Measurements from ENCODE around the gene RCAN1. TPM values are rescaled to one million over a fixed set of nuclear protein-coding genes. Genes with fewer than 3 reads are reported as not detected.
"Not testable (repeated sequence)": the region's sequence is repeated elsewhere in the genome, so short reads cannot be mapped to it uniquely, and the experiment has no call there.

RCAN1 gene
- total RNA-seq, 1 donor from 2014 or later = 17.7 TPM

DNA sequence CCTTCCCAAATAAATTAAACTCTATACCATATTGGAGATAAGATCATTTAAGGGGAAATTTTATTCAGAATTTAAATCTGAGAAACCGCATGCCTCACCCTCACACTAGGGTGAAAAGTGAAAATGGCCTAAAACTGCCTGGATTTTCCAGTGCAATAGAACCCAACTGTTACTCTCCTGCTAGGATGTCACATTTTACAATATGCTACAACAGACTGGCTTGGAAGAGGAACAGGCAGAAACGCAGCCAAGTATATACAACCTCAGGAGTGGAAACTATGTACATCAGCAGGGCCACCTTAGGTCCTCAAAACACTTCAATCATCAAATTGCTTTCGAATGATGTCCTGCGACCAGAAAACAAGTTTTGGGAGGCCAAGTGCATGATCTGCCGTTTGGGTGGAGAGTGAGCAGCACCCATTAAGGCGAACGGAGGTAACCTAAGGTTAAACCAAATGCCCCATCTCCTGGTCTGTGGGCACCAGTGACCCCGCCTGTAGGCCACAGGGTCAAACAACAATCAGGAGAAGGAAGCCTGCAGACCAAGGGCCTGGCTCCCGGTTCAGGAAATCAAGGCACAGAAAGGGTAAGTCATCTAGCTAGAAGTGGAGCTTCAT, 4.9 kb downstream of the RCAN1 start:
- peaks cover 4% of the 10 kb centered on the region for H3K27me3 Mint-ChIP-seq (ENCODE audit: unreplicated experiment)
- H3K36me3 Mint-ChIP-seq (ENCODE audit: unreplicated experiment) = peaks cover 4% of the 10 kb centered on the region
- H3K9me3 Mint-ChIP-seq (ENCODE audit: unreplicated experiment) = no peaks in the 10 kb centered on the region
- no peak overlapping the region for H3K4me3 Mint-ChIP-seq (ENCODE audit: unreplicated experiment)
- no peak overlapping the region for H3K27ac Mint-ChIP-seq (ENCODE audit: unreplicated experiment)
- TF ChIP-seq, protein P1, sequence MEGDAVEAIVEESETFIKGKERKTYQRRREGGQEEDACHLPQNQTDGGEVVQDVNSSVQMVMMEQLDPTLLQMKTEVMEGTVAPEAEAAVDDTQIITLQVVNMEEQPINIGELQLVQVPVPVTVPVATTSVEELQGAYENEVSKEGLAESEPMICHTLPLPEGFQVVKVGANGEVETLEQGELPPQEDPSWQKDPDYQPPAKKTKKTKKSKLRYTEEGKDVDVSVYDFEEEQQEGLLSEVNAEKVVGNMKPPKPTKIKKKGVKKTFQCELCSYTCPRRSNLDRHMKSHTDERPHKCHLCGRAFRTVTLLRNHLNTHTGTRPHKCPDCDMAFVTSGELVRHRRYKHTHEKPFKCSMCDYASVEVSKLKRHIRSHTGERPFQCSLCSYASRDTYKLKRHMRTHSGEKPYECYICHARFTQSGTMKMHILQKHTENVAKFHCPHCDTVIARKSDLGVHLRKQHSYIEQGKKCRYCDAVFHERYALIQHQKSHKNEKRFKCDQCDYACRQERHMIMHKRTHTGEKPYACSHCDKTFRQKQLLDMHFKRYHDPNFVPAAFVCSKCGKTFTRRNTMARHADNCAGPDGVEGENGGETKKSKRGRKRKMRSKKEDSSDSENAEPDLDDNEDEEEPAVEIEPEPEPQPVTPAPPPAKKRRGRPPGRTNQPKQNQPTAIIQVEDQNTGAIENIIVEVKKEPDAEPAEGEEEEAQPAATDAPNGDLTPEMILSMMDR (IDR thresholded peaks at IDR 0.05; ENCODE audit: partially characterized antibody, unreplicated experiment) = no peak
- no peak for DNase-seq
- H3K4me1 Mint-ChIP-seq (ENCODE audit: low read depth, unreplicated experiment) = peaks cover 20% of the 10 kb centered on the region

DNA sequence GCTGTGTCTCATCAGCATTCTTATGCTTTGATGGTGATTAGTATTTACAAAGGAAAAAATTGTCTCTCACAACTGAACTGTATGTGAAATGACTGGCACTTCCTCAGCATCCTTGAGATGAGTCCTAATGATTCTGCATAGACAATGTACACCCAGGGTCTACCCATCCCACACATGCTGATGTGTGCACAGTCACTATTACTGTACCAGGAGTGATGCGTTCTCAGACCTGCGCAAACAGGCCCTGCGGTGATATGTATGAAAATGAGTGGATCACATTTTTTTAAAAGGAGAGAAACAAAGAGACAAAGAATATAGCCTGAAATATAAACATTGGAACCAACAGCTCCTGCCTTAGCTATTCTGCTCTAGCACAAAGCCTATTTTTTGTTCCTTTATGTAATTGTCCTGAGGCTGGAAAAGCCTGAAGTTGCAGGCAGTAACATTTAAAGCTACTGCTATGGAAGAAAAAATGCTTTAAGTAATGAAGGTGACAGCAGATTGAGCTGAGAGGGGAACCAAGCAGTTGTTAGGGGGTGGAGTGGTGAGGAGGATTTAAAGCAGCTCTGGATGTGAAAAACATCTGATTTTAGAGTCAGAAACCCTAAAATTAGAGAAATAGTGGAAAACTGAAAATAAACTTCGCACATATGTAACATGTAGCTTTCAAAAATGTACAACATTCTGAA, 5.5 kb downstream of the RCAN1 start:
- Mint-ChIP-seq H3K27me3 (ENCODE audit: unreplicated experiment) (peaks cover 4% of the 10 kb centered on the region), H3K36me3 (ENCODE audit: unreplicated experiment) (peaks cover 11% of the 10 kb centered on the region), H3K4me3 (ENCODE audit: unreplicated experiment) (peak overlapping the region; percentile 61), H3K4me1 (ENCODE audit: low read depth, unreplicated experiment) (peaks cover 20% of the 10 kb centered on the region), H3K27ac (ENCODE audit: unreplicated experiment) (no peak overlapping the region), H3K9me3 (ENCODE audit: unreplicated experiment) (no peaks in the 10 kb centered on the region)
- TF ChIP-seq, protein P1 (IDR thresholded peaks at IDR 0.05; ENCODE audit: partially characterized antibody, unreplicated experiment) = no peak
- DNase-seq = no peak

DNA sequence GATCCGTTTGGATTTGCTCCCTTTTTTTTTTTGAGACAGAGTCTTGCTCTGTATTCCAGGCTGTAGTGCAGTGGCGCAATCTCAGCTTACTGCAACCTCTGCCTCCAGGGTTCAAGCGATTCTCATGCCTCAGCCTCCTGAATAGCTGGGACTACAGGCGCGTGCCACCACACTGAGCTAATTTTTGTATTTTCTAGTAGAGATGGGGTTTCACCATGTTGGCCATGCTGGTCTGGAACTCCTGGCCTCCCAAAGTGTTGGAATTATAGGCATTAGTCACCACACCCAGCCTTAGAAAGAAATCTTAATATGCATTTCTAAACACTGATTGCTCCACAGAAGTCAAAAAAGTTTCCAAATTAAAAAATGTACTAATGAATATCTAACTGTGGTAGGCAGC, 7.5 kb downstream of the RCAN1 start:
- H3K4me3 Mint-ChIP-seq (ENCODE audit: unreplicated experiment); H3K27ac Mint-ChIP-seq (ENCODE audit: unreplicated experiment); H3K4me1 Mint-ChIP-seq (ENCODE audit: low read depth, unreplicated experiment); H3K27me3 Mint-ChIP-seq (ENCODE audit: unreplicated experiment); H3K9me3 Mint-ChIP-seq (ENCODE audit: unreplicated experiment); DNase-seq: not testable (repeated sequence)
- H3K36me3 Mint-ChIP-seq (ENCODE audit: unreplicated experiment) = peaks cover 12% of the 10 kb centered on the region

DNA sequence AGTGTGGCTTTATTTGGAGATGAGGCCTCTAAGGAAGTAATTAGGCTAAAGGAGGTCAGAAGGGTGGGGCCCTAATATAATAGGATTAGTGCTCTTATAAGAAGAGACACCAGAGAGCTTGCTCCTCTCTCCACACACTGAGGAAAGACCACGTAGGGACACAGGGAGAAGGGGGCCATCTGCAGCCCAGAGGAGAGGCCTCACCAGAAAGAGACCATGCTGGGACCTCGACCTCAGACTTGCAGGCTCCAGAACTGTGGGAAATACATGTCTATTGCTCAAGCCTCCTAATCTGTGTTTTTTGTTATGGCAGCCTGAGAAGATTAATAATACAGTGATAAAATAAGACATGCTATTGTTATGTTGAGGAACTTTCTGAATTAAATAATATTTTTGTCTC, 8.3 kb downstream of the RCAN1 start:
- Mint-ChIP-seq H3K27ac (ENCODE audit: unreplicated experiment) (no peak overlapping the region), H3K9me3 (ENCODE audit: unreplicated experiment) (no peaks in the 10 kb centered on the region), H3K4me1 (ENCODE audit: low read depth, unreplicated experiment) (peaks cover 5% of the 10 kb centered on the region), H3K4me3 (ENCODE audit: unreplicated experiment) (no peak overlapping the region), H3K27me3 (ENCODE audit: unreplicated experiment) (peaks cover 2% of the 10 kb centered on the region), H3K36me3 (ENCODE audit: unreplicated experiment) (peaks cover 12% of the 10 kb centered on the region)
- TF ChIP-seq, protein P1 (IDR thresholded peaks at IDR 0.05; ENCODE audit: partially characterized antibody, unreplicated experiment) = no peak
- no peak for DNase-seq

DNA sequence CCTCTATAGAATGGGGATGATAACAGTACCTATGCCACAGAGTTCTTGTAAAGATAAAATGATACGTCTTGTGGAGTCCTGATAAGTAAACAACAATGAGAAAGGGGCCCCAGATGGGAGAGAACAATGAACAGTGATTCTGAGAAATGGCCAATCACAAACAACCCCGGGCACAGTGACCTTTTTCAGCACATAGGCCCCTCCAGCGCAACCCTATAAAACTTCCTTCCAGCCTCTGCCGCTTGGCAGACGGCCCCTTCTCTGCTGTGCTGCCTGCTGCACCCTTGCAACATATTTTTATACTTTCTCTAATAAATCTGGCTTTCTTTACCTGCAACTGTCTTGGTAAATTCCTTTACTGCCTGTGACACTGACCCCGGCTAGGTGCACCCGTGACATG, 8.9 kb downstream of the RCAN1 start:
- DNase-seq = no peak
- no peak overlapping the region for H3K27ac Mint-ChIP-seq (ENCODE audit: unreplicated experiment)
- peaks cover 5% of the 10 kb centered on the region for H3K4me1 Mint-ChIP-seq (ENCODE audit: low read depth, unreplicated experiment)
- TF ChIP-seq, protein P1 (IDR thresholded peaks at IDR 0.05; ENCODE audit: partially characterized antibody, unreplicated experiment) = no peak
- no peaks in the 10 kb centered on the region for H3K9me3 Mint-ChIP-seq (ENCODE audit: unreplicated experiment)
- H3K27me3 Mint-ChIP-seq (ENCODE audit: unreplicated experiment) = peaks cover 2% of the 10 kb centered on the region
- no peak overlapping the region for H3K4me3 Mint-ChIP-seq (ENCODE audit: unreplicated experiment)
- H3K36me3 Mint-ChIP-seq (ENCODE audit: unreplicated experiment) = peaks cover 12% of the 10 kb centered on the region

DNA sequence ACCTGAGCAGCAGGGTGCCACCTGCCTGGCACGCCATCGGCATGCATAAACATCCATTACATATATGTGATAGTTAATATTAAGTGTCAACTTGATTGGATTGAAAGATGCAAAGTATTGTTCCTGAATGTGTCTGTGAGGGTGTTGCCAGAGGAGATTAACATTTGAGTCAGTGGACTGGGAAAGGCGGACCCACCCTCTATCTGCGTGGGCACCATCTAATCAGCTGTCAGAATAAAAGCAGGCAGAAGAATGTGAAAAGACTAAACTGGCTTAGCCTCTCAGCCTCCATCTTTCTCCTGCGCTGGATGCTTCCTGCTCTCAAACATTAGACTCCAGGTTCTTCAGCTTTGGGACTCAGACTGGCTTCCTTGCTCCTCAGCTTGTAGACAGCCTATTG, 10.0 kb downstream of the RCAN1 start:
- not testable (repeated sequence) for H3K27me3 Mint-ChIP-seq (ENCODE audit: unreplicated experiment); H3K27ac Mint-ChIP-seq (ENCODE audit: unreplicated experiment); H3K4me1 Mint-ChIP-seq (ENCODE audit: low read depth, unreplicated experiment); H3K4me3 Mint-ChIP-seq (ENCODE audit: unreplicated experiment); H3K9me3 Mint-ChIP-seq (ENCODE audit: unreplicated experiment); DNase-seq
- peaks cover 12% of the 10 kb centered on the region for H3K36me3 Mint-ChIP-seq (ENCODE audit: unreplicated experiment)

Data from glutamatergic neuron (in vitro differentiated cells).